ENCODE measurements around the gene SMAD1.

Gene SMAD1

DNA sequence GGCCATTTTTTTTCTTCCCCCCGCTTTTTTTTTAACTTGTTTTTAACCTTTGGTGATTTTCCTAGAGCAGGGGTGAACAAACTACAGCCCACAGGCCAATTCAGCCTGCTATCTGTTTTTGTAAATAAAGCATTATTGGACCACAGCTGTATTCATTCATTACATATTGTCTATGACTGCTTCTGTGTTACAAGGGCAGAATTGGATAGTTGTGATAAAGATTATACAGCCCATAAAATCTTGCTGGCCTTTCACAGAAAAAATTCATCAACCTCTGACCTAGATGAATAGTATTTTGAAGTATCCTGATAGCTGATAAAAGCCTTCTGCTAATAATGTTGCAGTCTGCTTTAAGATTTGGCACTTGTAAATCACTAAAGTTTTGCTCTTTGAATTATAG, 63.4 kb downstream of the SMAD1 start:
- Histone ChIP-seq H3K4me1 (ENCODE audit: insufficient read depth, low read length) (peaks cover 13% of the 10 kb centered on the region), H3K27me3 (ENCODE audit: control insufficient read depth in 1 of 2, insufficient read depth in 2 of 2, low read length in 2 of 2) (no peaks in the 10 kb centered on the region), H3K4me3 (ENCODE audit: low read depth in 1 of 2, low read length in 2 of 2) (no peak overlapping the region), H3K36me3 (ENCODE audit: insufficient read depth, low read length) (no peaks in the 10 kb centered on the region), H3K27ac (ENCODE audit: low read depth, low read length) (no peak overlapping the region), H3K9ac (ENCODE audit: low read length) (no peak overlapping the region), H3K9me3 (ENCODE audit: low read length) (no peaks in the 10 kb centered on the region)

DNA sequence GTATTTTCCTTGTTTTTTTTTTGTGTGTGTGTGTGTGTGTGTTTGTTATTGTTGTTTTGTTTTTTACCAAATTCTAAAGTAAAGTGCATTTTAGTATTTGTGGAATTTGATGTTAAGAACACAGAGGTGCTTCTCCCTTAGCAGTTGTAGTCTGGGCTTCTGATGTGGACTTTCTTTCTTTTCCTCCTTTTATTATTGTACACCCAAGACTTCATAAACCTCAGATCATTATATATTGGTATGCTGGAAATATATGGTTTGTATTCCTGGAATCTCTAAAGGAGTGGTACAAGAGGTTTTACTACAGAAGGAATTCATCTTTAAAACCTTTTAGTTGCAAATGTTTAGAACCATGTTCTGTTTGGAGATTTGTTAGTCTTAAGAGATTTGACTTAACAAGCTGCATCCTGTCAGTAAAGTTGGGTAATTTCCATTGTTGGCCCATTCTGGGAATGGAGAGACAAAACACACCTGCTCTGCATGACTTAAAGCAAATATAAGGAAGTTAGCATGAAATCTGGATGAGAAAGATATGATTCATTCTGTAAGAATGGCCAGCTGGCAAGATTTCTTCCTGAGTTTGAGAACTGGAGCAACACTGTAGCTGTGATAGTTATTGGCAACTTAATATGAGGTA, 64.0 kb downstream of the SMAD1 start:
- Histone ChIP-seq H3K9ac (ENCODE audit: low read length) (no peak overlapping the region), H3K27ac (ENCODE audit: low read depth, low read length) (no peak overlapping the region), H3K4me1 (ENCODE audit: insufficient read depth, low read length) (peaks cover 13% of the 10 kb centered on the region), H3K4me3 (ENCODE audit: low read depth in 1 of 2, low read length in 2 of 2) (no peak overlapping the region), H3K9me3 (ENCODE audit: low read length) (no peaks in the 10 kb centered on the region), H3K36me3 (ENCODE audit: insufficient read depth, low read length) (no peaks in the 10 kb centered on the region), H3K27me3 (ENCODE audit: control insufficient read depth in 1 of 2, insufficient read depth in 2 of 2, low read length in 2 of 2) (no peaks in the 10 kb centered on the region)

DNA sequence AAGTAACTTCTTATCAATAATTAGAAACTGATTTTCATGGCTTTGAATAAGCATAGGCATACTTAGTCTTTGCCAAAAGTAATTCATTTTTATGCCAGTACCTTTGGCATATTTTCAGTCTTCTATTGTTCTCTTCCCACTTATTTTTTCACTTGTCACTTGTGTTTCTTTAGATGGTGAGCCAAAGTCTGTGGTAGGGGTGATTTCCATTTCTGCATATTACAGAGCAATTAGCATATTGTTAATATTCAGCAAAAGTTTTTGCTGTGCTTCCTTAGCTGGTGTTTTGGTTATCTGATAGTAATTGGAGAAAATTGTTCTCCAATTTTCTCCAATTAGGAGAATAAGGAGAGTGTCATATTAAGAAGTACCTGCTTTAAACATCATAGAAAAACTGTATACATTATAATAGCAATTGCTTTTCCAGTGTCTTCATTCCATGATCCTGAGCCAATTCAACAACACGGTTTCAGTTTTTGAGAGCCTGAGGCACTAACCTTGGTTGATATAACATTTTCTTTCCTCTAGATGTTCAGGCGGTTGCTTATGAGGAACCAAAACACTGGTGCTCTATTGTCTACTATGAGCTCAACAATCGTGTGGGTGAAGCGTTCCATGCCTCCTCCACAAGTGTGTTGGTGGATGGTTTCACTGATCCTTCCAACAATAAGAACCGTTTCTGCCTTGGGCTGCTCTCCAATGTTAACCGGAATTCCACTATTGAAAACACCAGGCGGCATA, 64.7 kb downstream of the SMAD1 start:
- peak overlapping the region; percentile 31 for H3K27ac ChIP-seq (ENCODE audit: low read depth, low read length)
- H3K27me3 ChIP-seq (ENCODE audit: control insufficient read depth in 1 of 2, insufficient read depth in 2 of 2, low read length in 2 of 2): no peaks in the 10 kb centered on the region
- H3K4me1 ChIP-seq (ENCODE audit: insufficient read depth, low read length): peaks cover 13% of the 10 kb centered on the region
- H3K9ac ChIP-seq (ENCODE audit: low read length): no peak overlapping the region
- H3K9me3 ChIP-seq (ENCODE audit: low read length): no peaks in the 10 kb centered on the region
- H3K4me3 ChIP-seq (ENCODE audit: low read depth in 1 of 2, low read length in 2 of 2): no peak overlapping the region
- H3K36me3 ChIP-seq (ENCODE audit: insufficient read depth, low read length): no peaks in the 10 kb centered on the region

GRCh38 chr4:145551660-145552059, 70.0 kb downstream of the SMAD1 start:
- no peaks in the 10 kb centered on the region for H3K9me3 ChIP-seq (ENCODE audit: low read length)
- no peaks in the 10 kb centered on the region for H3K27me3 ChIP-seq (ENCODE audit: control insufficient read depth in 1 of 2, insufficient read depth in 2 of 2, low read length in 2 of 2)
- peaks cover 6% of the 10 kb centered on the region for H3K36me3 ChIP-seq (ENCODE audit: insufficient read depth, low read length)
- H3K27ac ChIP-seq (ENCODE audit: low read depth, low read length): no peak overlapping the region
- H3K4me3 ChIP-seq (ENCODE audit: low read depth in 1 of 2, low read length in 2 of 2): no peak overlapping the region
- no peaks in the 10 kb centered on the region for H3K4me1 ChIP-seq (ENCODE audit: insufficient read depth, low read length)
- H3K9ac ChIP-seq (ENCODE audit: low read length): no peak overlapping the region

DNA sequence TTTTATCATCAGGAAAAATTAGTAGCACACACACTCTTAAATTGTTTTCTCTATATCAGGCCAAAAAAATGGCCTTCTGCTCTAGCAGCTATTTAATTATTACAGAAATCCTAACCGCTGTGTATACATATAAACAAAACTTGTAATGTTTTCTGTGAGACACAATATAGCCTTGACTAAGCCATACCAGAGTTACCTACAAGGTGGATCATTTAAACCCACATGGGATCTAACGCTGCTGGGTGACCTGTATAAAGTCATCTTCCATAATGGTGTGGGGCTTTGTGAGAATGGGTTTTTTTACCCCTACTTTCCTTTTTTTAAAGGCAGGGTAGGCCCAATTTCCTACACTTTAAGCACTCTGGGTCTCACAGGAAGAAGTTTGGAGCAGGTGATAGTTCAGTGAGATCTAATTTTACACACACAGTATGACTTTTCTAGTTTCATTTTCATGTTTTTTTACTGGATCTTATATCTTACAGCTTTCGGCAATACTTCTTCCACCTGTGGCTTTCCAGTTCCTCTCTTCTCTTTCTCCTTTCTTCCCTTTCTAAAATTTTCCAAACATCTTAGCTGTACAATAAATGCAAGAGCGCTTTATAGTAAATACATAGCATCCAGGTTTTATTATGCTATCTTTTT, 70.6 kb downstream of the SMAD1 start:
- H3K4me3 ChIP-seq (ENCODE audit: low read depth in 1 of 2, low read length in 2 of 2): no peak overlapping the region
- no peak overlapping the region for H3K27ac ChIP-seq (ENCODE audit: low read depth, low read length)
- H3K4me1 ChIP-seq (ENCODE audit: insufficient read depth, low read length): no peaks in the 10 kb centered on the region
- H3K27me3 ChIP-seq (ENCODE audit: control insufficient read depth in 1 of 2, insufficient read depth in 2 of 2, low read length in 2 of 2): no peaks in the 10 kb centered on the region
- no peak overlapping the region for H3K9ac ChIP-seq (ENCODE audit: low read length)
- H3K9me3 ChIP-seq (ENCODE audit: low read length): no peaks in the 10 kb centered on the region
- H3K36me3 ChIP-seq (ENCODE audit: insufficient read depth, low read length): peaks cover 10% of the 10 kb centered on the region

GRCh38 chr4:145553375-145553774, 71.7 kb downstream of the SMAD1 start:
- no peaks in the 10 kb centered on the region for H3K4me1 ChIP-seq (ENCODE audit: insufficient read depth, low read length)

GRCh38 chr4:145554691-145555090, 73.0 kb downstream of the SMAD1 start:
- Histone ChIP-seq H3K9ac (ENCODE audit: low read length) (no peak overlapping the region), H3K36me3 (ENCODE audit: insufficient read depth, low read length) (peaks cover 12% of the 10 kb centered on the region), H3K4me3 (ENCODE audit: low read depth in 1 of 2, low read length in 2 of 2) (no peak overlapping the region), H3K27ac (ENCODE audit: low read depth, low read length) (no peak overlapping the region), H3K4me1 (ENCODE audit: insufficient read depth, low read length) (no peaks in the 10 kb centered on the region), H3K9me3 (ENCODE audit: low read length) (no peaks in the 10 kb centered on the region), H3K27me3 (ENCODE audit: control insufficient read depth in 1 of 2, insufficient read depth in 2 of 2, low read length in 2 of 2) (no peaks in the 10 kb centered on the region)

More at GRCh38 chr4:145553375-145553774, 71.7 kb downstream of the SMAD1 start:
- H3K36me3 ChIP-seq (ENCODE audit: insufficient read depth, low read length): peaks cover 10% of the 10 kb centered on the region
- H3K4me3 ChIP-seq (ENCODE audit: low read depth in 1 of 2, low read length in 2 of 2): no peak overlapping the region
- no peaks in the 10 kb centered on the region for H3K9me3 ChIP-seq (ENCODE audit: low read length)
- no peak overlapping the region for H3K9ac ChIP-seq (ENCODE audit: low read length)
- no peaks in the 10 kb centered on the region for H3K27me3 ChIP-seq (ENCODE audit: control insufficient read depth in 1 of 2, insufficient read depth in 2 of 2, low read length in 2 of 2)
- H3K27ac ChIP-seq (ENCODE audit: low read depth, low read length): no peak overlapping the region

GRCh38 chr4:145557720-145558119, 76.1 kb downstream of the SMAD1 start:
- Histone ChIP-seq H3K27me3 (ENCODE audit: control insufficient read depth in 1 of 2, insufficient read depth in 2 of 2, low read length in 2 of 2) (no peaks in the 10 kb centered on the region), H3K36me3 (ENCODE audit: insufficient read depth, low read length) (peaks cover 14% of the 10 kb centered on the region), H3K9ac (ENCODE audit: low read length) (no peak overlapping the region), H3K4me1 (ENCODE audit: insufficient read depth, low read length) (no peaks in the 10 kb centered on the region), H3K27ac (ENCODE audit: low read depth, low read length) (no peak overlapping the region), H3K9me3 (ENCODE audit: low read length) (no peaks in the 10 kb centered on the region), H3K4me3 (ENCODE audit: low read depth in 1 of 2, low read length in 2 of 2) (no peak overlapping the region)

GRCh38 chr4:145563293-145563985, 81.8 kb downstream of the SMAD1 start:
- Histone ChIP-seq H3K9me3 (ENCODE audit: low read length) (no peaks in the 10 kb centered on the region), H3K27me3 (ENCODE audit: control insufficient read depth in 1 of 2, insufficient read depth in 2 of 2, low read length in 2 of 2) (no peaks in the 10 kb centered on the region), H3K36me3 (ENCODE audit: insufficient read depth, low read length) (peaks cover 4% of the 10 kb centered on the region), H3K27ac (ENCODE audit: low read depth, low read length) (no peak overlapping the region), H3K9ac (ENCODE audit: low read length) (no peak overlapping the region), H3K4me3 (ENCODE audit: low read depth in 1 of 2, low read length in 2 of 2) (no peak overlapping the region), H3K4me1 (ENCODE audit: insufficient read depth, low read length) (no peaks in the 10 kb centered on the region)

- Histone ChIP-seq H3K9me3 (ENCODE audit: low read length) (no peaks in the 10 kb centered on the region), H3K4me3 (ENCODE audit: low read depth in 1 of 2, low read length in 2 of 2) (no peak overlapping the region), H3K9ac (ENCODE audit: low read length) (no peak overlapping the region), H3K36me3 (ENCODE audit: insufficient read depth, low read length) (peaks cover 3% of the 10 kb centered on the region), H3K27ac (ENCODE audit: low read depth, low read length) (no peak overlapping the region), H3K27me3 (ENCODE audit: control insufficient read depth in 1 of 2, insufficient read depth in 2 of 2, low read length in 2 of 2) (no peaks in the 10 kb centered on the region), H3K4me1 (ENCODE audit: insufficient read depth, low read length) (no peaks in the 10 kb centered on the region)
Measured at GRCh38 chr4:145564540-145564939, 82.9 kb downstream of the SMAD1 start.

DNA sequence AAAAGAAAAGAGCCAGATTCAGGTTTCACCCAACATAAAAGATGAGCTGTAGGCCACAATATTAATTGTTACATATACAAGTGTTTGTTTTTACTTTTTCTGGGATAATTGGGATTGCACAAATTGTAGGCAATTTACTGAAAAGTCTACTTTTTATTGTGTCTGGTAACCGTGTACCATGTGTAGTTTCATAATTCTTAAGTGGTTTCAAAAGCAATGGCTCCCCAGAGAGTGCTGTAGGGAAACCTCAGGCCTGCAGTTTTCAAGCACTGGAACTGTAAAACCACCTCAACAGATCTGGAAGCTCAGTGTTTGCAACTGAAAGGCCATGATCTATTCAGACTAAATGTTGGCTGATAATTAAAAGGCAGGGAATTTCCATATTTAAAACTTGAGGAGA, 83.7 kb downstream of the SMAD1 start:
- Histone ChIP-seq H3K36me3 (ENCODE audit: insufficient read depth, low read length) (no peaks in the 10 kb centered on the region), H3K4me3 (ENCODE audit: low read depth in 1 of 2, low read length in 2 of 2) (no peak overlapping the region), H3K4me1 (ENCODE audit: insufficient read depth, low read length) (no peaks in the 10 kb centered on the region), H3K27ac (ENCODE audit: low read depth, low read length) (no peak overlapping the region), H3K27me3 (ENCODE audit: control insufficient read depth in 1 of 2, insufficient read depth in 2 of 2, low read length in 2 of 2) (no peaks in the 10 kb centered on the region), H3K9ac (ENCODE audit: low read length) (no peak overlapping the region), H3K9me3 (ENCODE audit: low read length) (no peaks in the 10 kb centered on the region)

Measured in muscle layer of colon (tissue), 2 donors.